Right atrium auricular region (tissue), 2 donors: ENCODE data around the gene FRMD4A. TPM values are rescaled to one million over a fixed set of nuclear protein-coding genes. Genes with fewer than 3 reads are reported as not detected.
"Not testable (repeated sequence)": the region's sequence is repeated elsewhere in the genome, so short reads cannot be mapped to it uniquely, and the experiment has no call there.

Experiments
- DNase-seq: peaks from one replicate; pipeline ENCODE4 v3.0.0-alpha.2; 2019; ENCODE audit warnings: low spot score
- H3K27ac ChIP-seq, 2 donors: fragments of 200-600 bp; sonication (generic); 1 replicate in 1 of 2; 2 replicates in 1 of 2; pipeline ENCODE4 v1.5.1; 2016 to 2019
- H3K27me3 ChIP-seq, 2 donors: fragments of 200-600 bp; sonication (generic); one replicate each; pipeline versions ENCODE4 v1.5.1 to v1.6.0; 2017 to 2019
- H3K36me3 ChIP-seq: fragments of 200-600 bp; sonication (generic); one replicate; pipeline ENCODE4 v1.5.1; 2016
- H3K4me1 ChIP-seq, 2 donors: fragments of 200-600 bp; sonication (generic); one replicate each; pipeline versions ENCODE4 v1.5.1 to v1.6.0; 2017 to 2019
- H3K4me3 ChIP-seq, 2 donors: fragments of 200-600 bp; sonication (generic); 1 replicate in 1 of 2; 2 replicates in 1 of 2; pipeline ENCODE4 v1.5.1; 2017 to 2019; ENCODE audit warnings: mild to moderate bottlenecking in 1 of 2, moderate library complexity in 1 of 2
- H3K9me3 ChIP-seq, 2 donors: fragments of 200-600 bp; sonication (generic); one replicate each; pipeline ENCODE4 v1.5.1; 2019
- total RNA-seq, 2 donors: library from RNA; depleted of rRNA; stranded (reverse); fragments of >200 nt; gene quantifications; one replicate each; pipeline ENCODE4 v1.1.0, GENCODE V29; 2016
- TF ChIP-seq, protein P1 (sequence below), 2 donors: fragments of 200-600 bp; sonication (generic); IDR thresholded peaks; one replicate each; pipeline ENCODE4 v1.5.1; 2019; ENCODE audit warnings: antibody characterized with exemption in 2 of 2

The FRMD4A gene
- total RNA-seq, 2 donors from 2014 or later, result 15.9 to 22.9 TPM

DNA sequence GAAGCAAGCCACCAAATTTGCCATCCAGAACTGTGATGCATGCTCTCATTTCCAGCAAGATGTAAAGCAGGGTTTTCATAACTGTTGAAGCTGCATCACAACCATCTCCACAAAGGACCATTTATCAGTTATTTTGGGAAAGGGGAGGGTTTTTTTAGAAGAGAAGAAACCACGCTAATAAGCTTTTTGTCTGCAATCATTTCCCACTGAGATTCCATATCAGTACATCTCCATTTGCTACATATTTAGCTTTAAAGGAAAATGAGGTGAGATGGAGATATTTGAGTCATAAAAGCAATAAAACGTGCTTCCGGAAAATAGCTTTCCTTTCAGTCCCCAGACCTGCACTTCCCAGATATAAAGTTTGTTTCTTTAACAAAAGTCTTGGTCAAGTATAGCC lies 258.2 kb downstream of the FRMD4A start:
- Histone ChIP-seq H3K9me3 (no peaks in the 10 kb centered on the region), H3K27me3 (no peaks in the 10 kb centered on the region), H3K4me3 (no peak overlapping the region), H3K4me1 (peaks cover 0 to 19% of the 10 kb centered on the region in 2 donors), H3K36me3 (no peaks in the 10 kb centered on the region), H3K27ac (no peak overlapping the region)
- TF ChIP-seq, protein P1, sequence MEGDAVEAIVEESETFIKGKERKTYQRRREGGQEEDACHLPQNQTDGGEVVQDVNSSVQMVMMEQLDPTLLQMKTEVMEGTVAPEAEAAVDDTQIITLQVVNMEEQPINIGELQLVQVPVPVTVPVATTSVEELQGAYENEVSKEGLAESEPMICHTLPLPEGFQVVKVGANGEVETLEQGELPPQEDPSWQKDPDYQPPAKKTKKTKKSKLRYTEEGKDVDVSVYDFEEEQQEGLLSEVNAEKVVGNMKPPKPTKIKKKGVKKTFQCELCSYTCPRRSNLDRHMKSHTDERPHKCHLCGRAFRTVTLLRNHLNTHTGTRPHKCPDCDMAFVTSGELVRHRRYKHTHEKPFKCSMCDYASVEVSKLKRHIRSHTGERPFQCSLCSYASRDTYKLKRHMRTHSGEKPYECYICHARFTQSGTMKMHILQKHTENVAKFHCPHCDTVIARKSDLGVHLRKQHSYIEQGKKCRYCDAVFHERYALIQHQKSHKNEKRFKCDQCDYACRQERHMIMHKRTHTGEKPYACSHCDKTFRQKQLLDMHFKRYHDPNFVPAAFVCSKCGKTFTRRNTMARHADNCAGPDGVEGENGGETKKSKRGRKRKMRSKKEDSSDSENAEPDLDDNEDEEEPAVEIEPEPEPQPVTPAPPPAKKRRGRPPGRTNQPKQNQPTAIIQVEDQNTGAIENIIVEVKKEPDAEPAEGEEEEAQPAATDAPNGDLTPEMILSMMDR (IDR thresholded peaks at IDR 0.05), result no peak
- DNase-seq, result no peak

GRCh38 chr10:14071956-14072355 lies 258.8 kb downstream of the FRMD4A start:
- H3K9me3 ChIP-seq, result no peaks in the 10 kb centered on the region
- no peaks in the 10 kb centered on the region for H3K27me3 ChIP-seq
- peaks cover 0 to 19% of the 10 kb centered on the region in 2 donors for H3K4me1 ChIP-seq
- TF ChIP-seq, protein P1 (IDR thresholded peaks at IDR 0.05), result no peak
- no peak overlapping the region for H3K27ac ChIP-seq
- DNase-seq, result no peak
- no peaks in the 10 kb centered on the region for H3K36me3 ChIP-seq
- H3K4me3 ChIP-seq, result no peak overlapping the region

DNA sequence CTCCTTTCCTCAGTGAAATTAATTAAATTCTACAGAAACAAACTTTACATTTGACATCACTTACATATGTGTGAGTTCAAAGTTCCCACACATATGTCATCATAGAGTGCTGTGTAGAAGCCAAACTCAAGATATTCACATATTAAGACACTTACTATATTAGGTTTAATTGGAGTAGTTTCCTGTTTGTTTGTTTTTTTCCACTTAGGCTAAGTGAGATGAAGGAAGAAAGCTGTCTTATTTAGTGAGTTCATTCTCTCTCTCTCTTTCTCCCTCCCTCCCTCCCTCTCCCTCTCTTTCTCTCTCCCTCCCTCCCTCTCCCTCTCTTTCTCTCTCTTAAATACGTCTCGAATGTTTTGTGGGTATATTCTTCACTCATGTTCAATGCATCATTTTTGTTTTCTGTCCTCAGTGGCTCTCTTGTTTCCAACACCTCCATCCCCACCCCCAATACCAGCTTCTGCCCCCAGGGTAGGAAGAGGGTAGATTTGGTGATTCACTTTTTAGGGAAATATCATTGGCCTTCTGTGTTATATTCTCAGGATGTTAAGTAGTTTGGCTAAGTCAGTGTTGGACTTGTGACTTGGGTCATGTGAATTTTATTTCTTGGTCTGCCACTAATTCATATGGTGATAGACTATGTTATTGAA lies 262.0 kb downstream of the FRMD4A start:
- no peak for DNase-seq
- Histone ChIP-seq H3K9me3 (no peaks in the 10 kb centered on the region), H3K27ac (no peak overlapping the region), H3K4me1 (peaks cover 0 to under 1% of the 10 kb centered on the region in 2 donors), H3K4me3 (no peak overlapping the region), H3K36me3 (no peaks in the 10 kb centered on the region), H3K27me3 (no peaks in the 10 kb centered on the region)
- TF ChIP-seq, protein P1 (IDR thresholded peaks at IDR 0.05), result no peak

DNA sequence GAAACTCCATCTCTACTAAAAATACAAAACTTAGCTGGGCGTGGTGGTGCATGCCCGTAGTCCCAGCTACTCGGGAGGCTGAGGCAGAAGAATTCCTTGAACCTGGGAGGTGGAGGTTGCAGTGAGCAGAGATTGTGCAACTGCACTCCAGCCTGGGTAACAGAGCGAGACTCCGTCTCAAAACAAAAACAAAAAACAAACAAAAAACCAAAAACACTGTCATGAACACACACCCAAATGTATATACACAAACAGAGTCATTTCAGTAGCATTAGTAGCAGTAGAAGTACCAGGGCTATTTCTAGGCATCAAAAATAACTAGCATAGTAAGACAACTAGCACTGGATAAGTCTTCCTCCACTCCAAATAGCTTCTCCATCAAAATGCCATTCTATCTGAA lies 263.1 kb downstream of the FRMD4A start:
- not testable (repeated sequence) for H3K9me3 ChIP-seq, H3K4me3 ChIP-seq, H3K27me3 ChIP-seq

DNA sequence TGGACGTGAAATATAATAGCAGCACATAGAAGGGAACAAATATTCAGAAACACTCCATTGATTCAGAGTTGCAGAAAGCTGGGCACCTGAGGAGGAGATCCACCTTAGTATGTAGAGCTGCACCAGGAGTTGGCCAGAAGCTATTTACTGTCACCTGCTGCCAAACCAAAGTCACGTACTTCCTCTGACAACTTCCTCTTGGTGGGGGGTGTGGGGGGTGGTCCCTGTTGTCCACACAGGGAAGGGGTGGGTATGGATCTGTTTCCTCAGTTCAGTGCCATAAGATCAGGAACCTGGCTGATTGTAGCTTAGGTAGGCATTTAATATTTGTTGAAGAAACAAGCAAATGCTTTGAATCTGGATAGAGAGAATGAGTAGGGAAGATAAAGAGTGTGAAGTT lies 264.6 kb downstream of the FRMD4A start:
- Histone ChIP-seq H3K4me3 (no peak overlapping the region), H3K9me3 (no peaks in the 10 kb centered on the region), H3K4me1 (no peaks in the 10 kb centered on the region), H3K27ac (no peak overlapping the region), H3K36me3 (no peaks in the 10 kb centered on the region), H3K27me3 (no peaks in the 10 kb centered on the region)
- DNase-seq, result no peak
- TF ChIP-seq, protein P1 (IDR thresholded peaks at IDR 0.05), result no peak

More for the DNA sequence above, 263.1 kb downstream of the FRMD4A start:
- H3K36me3 ChIP-seq, H3K27ac ChIP-seq, H3K4me1 ChIP-seq, DNase-seq: not testable (repeated sequence)

DNA sequence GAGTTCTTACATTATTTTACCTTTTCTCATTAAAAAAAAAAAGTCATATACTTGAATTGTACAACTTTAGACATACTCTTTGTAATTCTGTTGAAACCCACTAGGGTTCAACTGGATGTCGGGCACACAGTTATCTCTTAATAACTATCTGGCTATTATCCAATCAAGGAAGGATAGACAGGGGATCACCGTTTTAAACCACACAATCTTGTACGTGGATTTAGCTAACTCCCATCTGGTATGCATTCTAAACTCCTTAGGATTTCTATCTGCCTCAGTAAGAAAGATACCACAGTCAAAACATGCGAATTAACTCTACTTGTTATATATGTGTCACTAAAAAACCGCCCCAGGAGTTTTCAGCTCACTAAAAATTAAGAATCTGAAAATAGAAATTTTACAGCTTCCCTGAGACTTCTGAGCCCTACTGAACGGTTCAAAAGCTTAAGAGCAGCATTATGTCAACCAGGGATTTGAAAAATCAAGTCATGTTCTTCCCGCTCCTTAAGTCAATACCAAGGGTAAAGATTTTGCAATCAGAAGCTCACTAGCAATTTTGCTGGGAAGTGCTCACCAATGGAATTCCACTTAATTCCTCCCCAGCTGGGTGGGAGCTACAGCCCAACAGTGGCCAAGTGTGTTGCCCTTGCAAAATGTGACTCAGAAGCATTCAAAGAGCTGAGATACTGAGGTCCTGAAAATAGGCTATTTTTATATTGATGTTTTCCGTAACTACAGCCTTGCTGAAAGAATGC lies 267.0 kb downstream of the FRMD4A start:
- no peak overlapping the region for H3K27ac ChIP-seq
- no peaks in the 10 kb centered on the region for H3K36me3 ChIP-seq
- no peaks in the 10 kb centered on the region for H3K9me3 ChIP-seq
- no peaks in the 10 kb centered on the region for H3K27me3 ChIP-seq
- peak; percentile 66 for DNase-seq
- H3K4me3 ChIP-seq, result no peak overlapping the region
- H3K4me1 ChIP-seq, result no peaks in the 10 kb centered on the region
- TF ChIP-seq, protein P1 (IDR thresholded peaks at IDR 0.05), result no peak
